A549 (cell line): ENCODE measurements around the gene DLGAP1. TPM values are rescaled to one million over a fixed set of nuclear protein-coding genes. Genes with fewer than 3 reads are reported as not detected.

Experiments used
- ATAC-seq, 2 experiments: fragments of 200-7000 bp in 1 of 2; fragments of >200 bp in 1 of 2; cut with Nextera tagmentation in 1 of 2; cut with Tn5 transposase in 1 of 2; 3 replicates each; pipeline versions ENCODE4 v1.8.0 to v1.9.1; 2018 to 2020; ENCODE audit warnings: mild to moderate bottlenecking in 1 of 2, moderate library complexity in 1 of 2
- CTCF ChIA-PET: fragments of 300-600 bp; sonication (Branson Sonifier 250); formaldehyde crosslinking; extraction: SDS; loops from one replicate; lab custom pipeline; 2021; ENCODE audit warnings: antibody characterized with exemption, inconsistent platforms; lab: Yijun Ruan, JAX
- POLR2A ChIA-PET: fragments of 350-600 bp; formaldehyde crosslinking; extraction: SDS; loops from one replicate; lab custom pipeline; 2021; ENCODE audit warnings: antibody characterized with exemption, inconsistent platforms; lab: Yijun Ruan, JAX
- DNase-seq, 2 experiments: peaks; one replicate each; pipeline versions ENCODE4 v3.0.0 to v3.0.0-alpha.2; 2011 to 2016; ENCODE audit warnings: low read depth in 1 of 2, low spot score in 1 of 2
- FAIRE-seq: peaks from 2 replicates; lab custom pipeline; 2011; peaks lifted over from hg19 to GRCh38; lab: Jason Lieb, UNC
- H3K27ac ChIP-seq, 2 experiments: fragments of >200 bp; sonication (Bioruptor Twin); formaldehyde crosslinking; 3 replicates each; pipeline ENCODE4 v1.5.1; 2016 to 2017
- H3K4me1 ChIP-seq: fragments of >200 bp; sonication (Bioruptor Twin); formaldehyde crosslinking; 3 replicates; pipeline ENCODE4 v1.6.1; 2016
- H3K4me2 ChIP-seq: fragments of >200 bp; sonication (Bioruptor Twin); formaldehyde crosslinking; 3 replicates; pipeline ENCODE4 v1.6.1; 2016
- H3K4me3 ChIP-seq: fragments of >200 bp; sonication (Bioruptor Twin); formaldehyde crosslinking; 3 replicates; pipeline ENCODE4 v1.5.1; 2016
- H3K9me3 ChIP-seq: fragments of >200 bp; sonication (Bioruptor Twin); formaldehyde crosslinking; 3 replicates; pipeline ENCODE4 v1.6.1; 2016
- CBX2 ChIP-seq: fragments of 200-600 bp; sonication (generic); IDR thresholded peaks from 2 replicates; pipeline ENCODE4 v1.6.1; 2016; ENCODE audit warnings: low read depth, mild to moderate bottlenecking, borderline replicate concordance
- CEBPB ChIP-seq, 2 experiments: fragments of >200 bp in 1 of 2; sonication (Bioruptor Twin) in 1 of 2; formaldehyde crosslinking in 1 of 2; IDR thresholded peaks; 2 replicates each; pipeline ENCODE4 v1.6.1; 2012 to 2016
- CTCF ChIP-seq: fragments of >200 bp; sonication (Bioruptor Twin); formaldehyde crosslinking; IDR thresholded peaks from 3 replicates; pipeline ENCODE4 v1.5.1; 2016
- E2F6 ChIP-seq: IDR thresholded peaks from 2 replicates; pipeline ENCODE4 v1.6.1; 2012; ENCODE audit warnings: low read depth, borderline replicate concordance
- EHMT2 ChIP-seq: fragments of 200-600 bp; sonication (generic); IDR thresholded peaks from 2 replicates; pipeline ENCODE4 v1.6.1; 2016; ENCODE audit warnings: antibody characterized with exemption, low read depth, mild to moderate bottlenecking, moderate library complexity
- FOSL2 ChIP-seq, 2 experiments: fragments of 450-650 bp in 1 of 2; fragments of >200 bp in 1 of 2; sonication (Bioruptor Twin) in 1 of 2; formaldehyde crosslinking; IDR thresholded peaks; 2 replicates each; pipeline versions ENCODE4 v1.5.0 to v1.6.1; 2016 to 2020; ENCODE audit warnings: mild to moderate bottlenecking in 1 of 2, moderate library complexity in 1 of 2
- GATA3 ChIP-seq: IDR thresholded peaks from 2 replicates; pipeline ENCODE4 v1.6.1; 2012; ENCODE audit warnings: borderline replicate concordance
- HDAC2 ChIP-seq: fragments of 200-600 bp; sonication (generic); IDR thresholded peaks from 2 replicates; pipeline ENCODE4 v1.6.1; 2016
- HOXA7 ChIP-seq: fragments of 250-450 bp; sonication (Bioruptor Pico); IDR thresholded peaks from 2 replicates; pipeline ENCODE4 v1.5.0; 2020; ENCODE audit warnings: mild to moderate bottlenecking, moderate library complexity
- HOXB13 ChIP-seq: fragments of 250-450 bp; sonication (Bioruptor Pico); IDR thresholded peaks from 2 replicates; pipeline ENCODE4 v1.5.0; 2020; ENCODE audit warnings: low read depth, mild to moderate bottlenecking, moderate library complexity
- JUN ChIP-seq, 2 experiments: fragments of >200 bp; sonication (Bioruptor Twin); formaldehyde crosslinking; IDR thresholded peaks; 2 replicates in 1 of 2; 3 replicates in 1 of 2; pipeline ENCODE4 v1.6.1; 2016 to 2017
- JUNB ChIP-seq: fragments of >200 bp; sonication (Bioruptor Twin); formaldehyde crosslinking; IDR thresholded peaks from 2 replicates; pipeline ENCODE4 v1.6.1; 2016
- KDM5A ChIP-seq: fragments of 200-600 bp; sonication (generic); IDR thresholded peaks from 2 replicates; pipeline ENCODE4 v1.6.1; 2016; ENCODE audit warnings: antibody characterized with exemption, mild to moderate bottlenecking
- POLR2A ChIP-seq: IDR thresholded peaks from 2 replicates; pipeline ENCODE4 v1.6.1; 2012; ENCODE audit warnings: mild to moderate bottlenecking, low read length
- RAD21 ChIP-seq, 2 experiments: fragments of >200 bp in 1 of 2; sonication (Bioruptor Twin) in 1 of 2; formaldehyde crosslinking in 1 of 2; IDR thresholded peaks in 1 of 2; conservative IDR thresholded peaks in 1 of 2; 2 replicates in 1 of 2; 3 replicates in 1 of 2; pipeline ENCODE4 v1.6.1; 2012 to 2018; ENCODE audit warnings: inconsistent platforms in 1 of 2
- RARB ChIP-seq: fragments of 250-450 bp; sonication (Bioruptor Pico); IDR thresholded peaks from 2 replicates; pipeline ENCODE4 v1.8.0; 2021; ENCODE audit warnings: mild to moderate bottlenecking, moderate library complexity
- REST ChIP-seq: fragments of 200-600 bp; sonication (generic); IDR thresholded peaks from 2 replicates; pipeline ENCODE4 v1.6.1; 2016; ENCODE audit warnings: antibody characterized with exemption, mild to moderate bottlenecking, moderate library complexity
- RFX5 ChIP-seq: fragments of 450-650 bp; IDR thresholded peaks from 2 replicates; pipeline ENCODE4 v1.7.1; 2014; ENCODE audit warnings: antibody characterized with exemption, mild to moderate bottlenecking, moderate library complexity
- RNF2 ChIP-seq: fragments of 200-600 bp; sonication (generic); IDR thresholded peaks from 2 replicates; pipeline ENCODE4 v1.6.1; 2016; ENCODE audit warnings: low read depth, mild to moderate bottlenecking, antibody characterized with exemption, moderate library complexity, borderline replicate concordance
- ZC3H11A ChIP-seq: fragments of 450-650 bp; IDR thresholded peaks from 2 replicates; pipeline ENCODE4 v1.6.1; 2014; ENCODE audit warnings: antibody characterized with exemption, mild to moderate bottlenecking
- ZNF302 ChIP-seq: fragments of 250-450 bp; sonication (Bioruptor Pico); IDR thresholded peaks from 2 replicates; pipeline ENCODE4 v1.9.0; 2021; ENCODE audit warnings: inconsistent platforms, mild to moderate bottlenecking, moderate library complexity
- WGBS: methylation state at CpG from one replicate; pipeline ENCODE4 v1.1.6; 2017; ENCODE audit errors: missing lambda C conversion rate; 5-methylcytosine and 5-hydroxymethylcytosine counted together
- polyA plus RNA-seq, 4 experiments: library from polyadenylated mRNA; depleted of rRNA in 3 of 4; stranded (reverse); fragments of >200 nt; fragmentation: RNase III in 1 of 4; extraction: RNeasy Plus Mini Kit Qiagen cat#74134 plus additional on column Dnase treatment in 1 of 4; gene quantifications; 2 replicates in 3 of 4; 3 replicates in 1 of 4; pipeline ENCODE4 v1.2.3, GENCODE V29; 2011 to 2017

The DLGAP1 gene
- polyA plus RNA-seq, 2 of the 4 experiments (the other 2 are of a cell fraction) = 0.04 to 0.12 TPM

GRCh38 chr18:3758531-3758930 is 696.6 kb downstream of the DLGAP1 start:
- no peak overlapping the region for H3K4me2 ChIP-seq
- H3K4me1 ChIP-seq = no peaks in the 10 kb centered on the region
- no peak overlapping the region for H3K27ac ChIP-seq
- peaks cover 11% of the 10 kb centered on the region; the same call in 1 of the 3 replicates for H3K9me3 ChIP-seq
- CTCF ChIA-PET = no interaction called here
- FAIRE-seq (no peak), ATAC-seq (peak in 1 of 2 experiments; percentile 50; a peak in 2 of 6 replicates), DNase-seq (peak in 1 of 2 experiments; percentile 64)
- POLR2A ChIA-PET = no interaction called here
- no peak for TF ChIP-seq KDM5A
- TF ChIP-seq FOSL2 (IDR thresholded peaks at IDR 0.05) = peak; percentile 56
- TF ChIP-seq FOSL2 (CRISPR knock-in tag; IDR thresholded peaks at IDR 0.05) = peak; percentile 92
- TF ChIP-seq JUNB = peak; percentile 52; the same call in 1 of the 2 replicates
- H3K4me3 ChIP-seq = no peak overlapping the region
- WGBS = 26% methylated on average over 7 of the region's 7 CpGs

GRCh38 chr18:3757361-3757760 is 697.7 kb downstream of the DLGAP1 start:
- TF ChIP-seq JUN (IDR thresholded peaks at IDR 0.05) (no peak), CBX2 (no peak), HOXA7 (CRISPR knock-in tag) (no peak), REST (no peak), ZC3H11A (no peak), E2F6 (no peak), HDAC2 (no peak), RNF2 (no peak), HOXB13 (no peak), RARB (CRISPR knock-in tag) (no peak), EHMT2 (no peak), CEBPB (IDR thresholded peaks at IDR 0.05) (no peak), KDM5A (no peak), RAD21 (conservative IDR thresholded peaks at IDR 0.05 in 1 of 2, IDR thresholded peaks at IDR 0.05 in 1 of 2) (no peak), ZNF302 (CRISPR knock-in tag) (no peak), JUNB (no peak), CTCF (no peak), POLR2A (no peak), GATA3 (no peak), RFX5 (no peak)
- Histone ChIP-seq H3K4me3 (no peak overlapping the region), H3K4me2 (no peak overlapping the region), H3K27ac (no peak overlapping the region), H3K4me1 (no peaks in the 10 kb centered on the region), H3K9me3 (peaks cover 11% of the 10 kb centered on the region; the same call in 1 of the 3 replicates)
- no peak for FAIRE-seq
- WGBS = 82% methylated on average over 3 of the region's 3 CpGs
- ChIA-PET POLR2A (no interaction called here), CTCF (no interaction called here)
- no peak for DNase-seq
- ATAC-seq = no peak
